Measurements from ENCODE around the gene ST8SIA5. TPM values are rescaled to one million over a fixed set of nuclear protein-coding genes. Genes with fewer than 3 reads are reported as not detected.

The ST8SIA5 gene
- total and polyA plus RNA-seq, 2 experiments from 2014 or later: 3.3 to 4.8 TPM

DNA sequence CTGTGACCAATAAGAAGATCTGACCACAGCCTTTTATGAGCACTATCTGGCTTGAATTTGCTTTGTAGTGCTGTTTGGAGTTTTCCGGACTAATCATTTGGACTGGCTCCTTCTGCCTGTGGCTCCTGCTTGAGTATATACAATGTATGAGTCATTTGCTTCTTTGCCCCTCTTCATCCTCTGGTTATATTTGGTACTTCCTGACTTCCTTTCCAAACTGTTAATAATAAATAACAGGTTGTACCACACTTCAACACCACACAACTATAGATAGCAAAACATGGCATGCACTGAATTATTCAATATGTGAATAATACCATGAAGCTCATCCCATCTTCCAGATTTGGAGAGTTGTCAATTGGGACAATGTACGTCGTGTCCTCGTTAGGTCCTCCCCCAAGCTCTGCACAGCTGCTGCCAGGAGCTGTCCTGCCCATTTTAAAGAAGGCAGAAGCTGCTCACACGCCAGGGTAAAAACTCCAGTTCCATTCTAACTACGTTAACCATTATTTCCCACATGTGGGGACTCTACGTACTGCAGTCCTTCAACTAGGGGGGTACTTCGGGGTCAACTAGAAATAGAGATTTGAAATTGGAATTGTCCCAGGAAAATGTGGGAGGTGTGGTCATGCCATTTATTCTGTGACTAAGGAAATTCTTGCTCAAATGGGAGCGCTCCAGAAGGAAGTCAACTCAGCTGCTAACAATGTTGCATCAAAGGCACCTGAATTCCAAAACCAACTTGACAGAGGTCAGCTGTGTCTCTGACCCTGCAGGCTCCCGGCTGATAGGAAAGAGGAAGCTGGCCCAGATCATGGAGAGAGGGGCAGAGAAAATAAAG lies 38.1 kb downstream of the ST8SIA5 start:
- no peaks in the 10 kb centered on the region for H3K9me2 ChIP-seq (ENCODE audit: insufficient read depth)
- H3F3A ChIP-seq (replicated peaks; ENCODE audit: low read depth): no peaks in the 10 kb centered on the region
- Mint-ChIP-seq H3K27ac (no peak overlapping the region), H3K4me1 (peaks cover 16% of the 10 kb centered on the region), H3K27me3 (ENCODE audit: insufficient read depth, low read depth, poor library complexity) (peaks cover 9% of the 10 kb centered on the region), H3K9me3 (no peaks in the 10 kb centered on the region), H3K4me3 (no peak overlapping the region), H3K36me3 (ENCODE audit: low read depth) (no peaks in the 10 kb centered on the region)
- H3K4me3 ChIP-seq: no peak overlapping the region
- no peaks in the 10 kb centered on the region for H3K27me3 ChIP-seq (ENCODE audit: insufficient read depth)
- no peak for TF ChIP-seq NANOG (IDR thresholded peaks at IDR 0.05; ENCODE audit: borderline replicate concordance)
- no peak overlapping the region for H2AFZ ChIP-seq
- no peaks in the 10 kb centered on the region; the same call in 1 of the 2 replicates for H4K20me1 ChIP-seq (replicated peaks; ENCODE audit: insufficient read depth)
- H3K4me1 ChIP-seq (ENCODE audit: insufficient read depth): no peaks in the 10 kb centered on the region; the same call in 1 of the 2 replicates
- ATAC-seq (no peak), DNase-seq (ENCODE audit: low spot score) (no peak)
- H3K79me2 ChIP-seq (replicated peaks; ENCODE audit: insufficient read depth): no peaks in the 10 kb centered on the region
- no peaks in the 10 kb centered on the region for H3K36me3 ChIP-seq (ENCODE audit: insufficient read depth)
- no peak overlapping the region for H3K4me2 ChIP-seq
- H3K27ac ChIP-seq (ENCODE audit: low read depth): no peak overlapping the region

DNA sequence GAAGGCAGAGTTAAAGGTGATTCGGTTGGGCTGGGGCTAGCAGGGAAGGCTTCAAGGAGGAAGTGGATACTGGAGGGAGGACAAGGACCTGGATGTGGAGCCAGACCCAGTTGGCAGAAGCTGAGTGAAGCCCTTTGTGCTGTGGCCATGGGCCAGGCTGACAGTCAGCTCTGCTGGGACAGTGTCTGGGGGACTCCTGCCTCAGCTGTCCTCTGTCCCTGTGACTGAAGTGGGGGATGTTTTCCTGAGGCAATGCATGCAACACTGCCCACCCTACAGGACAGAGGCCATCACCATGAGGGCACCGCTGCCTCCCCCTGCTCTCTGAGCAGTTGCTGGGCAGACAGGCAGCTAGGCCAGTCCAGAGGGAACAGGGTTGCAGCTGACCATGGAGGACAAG lies 40.0 kb downstream of the ST8SIA5 start:
- H3K27ac ChIP-seq (ENCODE audit: low read depth): no peak overlapping the region
- H4K20me1 ChIP-seq (replicated peaks; ENCODE audit: insufficient read depth): no peaks in the 10 kb centered on the region; the same call in 1 of the 2 replicates
- H3K27ac Mint-ChIP-seq: no peak overlapping the region
- no peak overlapping the region for H2AFZ ChIP-seq
- H3K36me3 Mint-ChIP-seq (ENCODE audit: low read depth): no peaks in the 10 kb centered on the region
- no peaks in the 10 kb centered on the region for H3F3A ChIP-seq (replicated peaks; ENCODE audit: low read depth)
- DNase-seq (ENCODE audit: low spot score) (no peak), ATAC-seq (no peak)
- H3K4me1 ChIP-seq (ENCODE audit: insufficient read depth): no peaks in the 10 kb centered on the region; the same call in 1 of the 2 replicates
- TF ChIP-seq EZH2phosphoT487 (IDR thresholded peaks at IDR 0.05; ENCODE audit: unreplicated experiment): no peak
- no peak for TF ChIP-seq POLR2AphosphoS5 (IDR thresholded peaks at IDR 0.05; ENCODE audit: low read depth)
- TF ChIP-seq ZNF462 (CRISPR knock-in tag; IDR thresholded peaks at IDR 0.05): no peak
- TF ChIP-seq ETS1 (IDR thresholded peaks at IDR 0.05): no peak
- TF ChIP-seq NANOG (IDR thresholded peaks at IDR 0.05; ENCODE audit: borderline replicate concordance): no peak
- TF ChIP-seq CTCF (conservative IDR thresholded peaks at IDR 0.05; ENCODE audit: low read depth in 2 of 2): no peak
- no peak for TF ChIP-seq STAT1 (IDR thresholded peaks at IDR 0.05; ENCODE audit: unreplicated experiment)
- H3K4me3 ChIP-seq: no peak overlapping the region
- no peaks in the 10 kb centered on the region for H3K9me3 Mint-ChIP-seq
- H3K79me2 ChIP-seq (replicated peaks; ENCODE audit: insufficient read depth): no peaks in the 10 kb centered on the region
- H3K4me2 ChIP-seq: no peak overlapping the region
- no peak overlapping the region for H3K4me3 Mint-ChIP-seq
- H3K27me3 Mint-ChIP-seq (ENCODE audit: insufficient read depth, low read depth, poor library complexity): peaks cover 9% of the 10 kb centered on the region
- no peaks in the 10 kb centered on the region for H3K27me3 ChIP-seq (ENCODE audit: insufficient read depth)
- H3K36me3 ChIP-seq (ENCODE audit: insufficient read depth): no peaks in the 10 kb centered on the region
- peaks cover 16% of the 10 kb centered on the region for H3K4me1 Mint-ChIP-seq
- no peaks in the 10 kb centered on the region for H3K9me2 ChIP-seq (ENCODE audit: insufficient read depth)
